Neuron (in vitro differentiated cells): ENCODE measurements around the gene BTBD16.
A peak's percentile ranks its signal among the peaks of the same experiment; 100 is the strongest.

Experiments used
- H2AFZ ChIP-seq: one replicate; pipeline ENCODE4 v1.6.1; 2013; ENCODE audit warnings: low read depth, mild to moderate bottlenecking, inconsistent platforms, low read length, moderate library complexity
- H3K27me3 ChIP-seq: one replicate; pipeline ENCODE4 v1.6.1; 2013; ENCODE audit warnings: low read length; ENCODE audit not compliant: insufficient read depth
- H3K36me3 ChIP-seq: one replicate; pipeline ENCODE4 v1.6.1; 2013; ENCODE audit warnings: low read length; ENCODE audit not compliant: insufficient read depth
- H3K4me1 ChIP-seq: one replicate; pipeline ENCODE4 v1.6.1; 2013; ENCODE audit warnings: low read length; ENCODE audit not compliant: insufficient read depth
- H3K4me3 ChIP-seq: 2 replicates; pipeline ENCODE4 v1.5.1; 2013; ENCODE audit warnings: mild to moderate bottlenecking, low read length, moderate library complexity
- H3K9me3 ChIP-seq: one replicate; pipeline ENCODE4 v1.6.1; 2013; ENCODE audit warnings: low read length

The BTBD16 gene

DNA sequence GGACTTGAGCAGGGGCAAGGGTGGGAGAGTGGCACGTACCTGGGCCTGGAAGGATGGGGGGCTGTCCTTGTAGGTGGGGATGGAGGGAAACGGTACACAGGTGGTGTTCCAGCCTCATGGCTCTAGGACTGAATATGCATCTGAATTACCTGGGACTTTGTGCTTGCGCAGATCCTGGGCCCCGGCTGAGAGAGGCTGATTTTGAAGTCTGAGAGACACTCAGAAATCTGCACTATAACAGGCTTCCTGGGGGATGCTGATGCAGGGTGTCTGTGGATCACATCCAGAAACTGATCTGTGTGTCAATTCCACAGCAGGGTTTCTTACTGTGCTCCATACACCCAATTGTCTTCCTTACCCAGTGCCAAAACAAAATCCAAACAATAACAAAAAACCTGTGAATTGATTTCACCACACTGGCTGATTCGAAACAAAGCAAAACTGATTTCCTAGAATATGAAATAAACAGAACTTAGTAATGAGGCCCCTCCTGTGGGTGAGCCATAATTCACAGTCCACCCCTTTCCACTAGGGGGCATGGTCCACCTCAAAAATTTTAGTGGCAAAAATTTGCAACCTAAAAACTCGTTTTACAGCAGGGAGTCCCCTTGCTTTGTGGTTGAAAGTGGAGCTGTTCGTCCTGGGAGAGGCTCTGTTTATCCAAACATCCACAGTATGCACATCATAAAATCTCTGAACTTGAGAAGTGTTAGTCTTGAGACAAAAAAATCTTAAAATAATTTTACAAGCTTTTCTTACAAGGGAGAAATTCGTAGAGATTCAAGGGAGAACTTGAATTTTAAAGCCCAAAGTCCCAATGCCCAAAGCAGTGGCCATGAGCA lies 71.4 kb downstream of the BTBD16 start:
- Histone ChIP-seq H3K4me1 (peaks cover 14% of the 10 kb centered on the region), H2AFZ (no peak overlapping the region), H3K27me3 (no peaks in the 10 kb centered on the region), H3K4me3 (no peak overlapping the region), H3K9me3 (no peaks in the 10 kb centered on the region), H3K36me3 (no peaks in the 10 kb centered on the region)

DNA sequence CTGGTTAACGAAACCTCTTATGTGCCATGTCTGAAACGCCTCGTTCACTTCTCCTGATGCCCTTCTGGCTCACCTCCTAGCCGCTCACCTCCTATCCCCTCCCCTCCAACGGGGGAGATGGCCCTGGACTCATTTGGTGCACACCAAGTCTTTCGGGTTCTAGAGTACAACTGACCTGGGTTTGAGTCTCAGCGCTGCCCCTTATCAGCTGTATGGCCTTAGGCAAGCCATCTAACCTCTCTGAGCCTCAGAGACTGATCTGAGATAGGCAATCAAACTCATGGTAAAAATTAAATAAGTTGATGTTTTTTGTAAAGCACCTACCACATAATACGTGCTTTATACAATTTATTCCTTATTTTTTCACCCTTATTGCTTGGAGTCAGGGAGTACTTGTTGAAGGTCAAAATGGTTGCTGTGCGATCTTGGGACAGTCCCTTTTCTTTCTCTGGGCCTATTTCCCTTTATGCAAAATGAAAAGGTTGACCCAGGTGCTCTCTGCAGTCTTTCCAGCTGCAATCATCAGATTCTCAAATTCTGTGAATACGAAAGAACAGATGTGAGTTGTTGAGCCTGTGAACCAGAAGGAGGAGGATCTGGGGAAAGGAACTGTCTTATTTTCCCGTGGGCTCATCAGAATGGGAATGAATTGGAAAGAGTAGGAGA lies 72.2 kb downstream of the BTBD16 start:
- no peaks in the 10 kb centered on the region for H3K36me3 ChIP-seq
- no peak overlapping the region for H3K4me3 ChIP-seq
- H3K9me3 ChIP-seq, result no peaks in the 10 kb centered on the region
- H2AFZ ChIP-seq, result no peak overlapping the region
- no peaks in the 10 kb centered on the region for H3K27me3 ChIP-seq
- H3K4me1 ChIP-seq, result peaks cover 12% of the 10 kb centered on the region

DNA sequence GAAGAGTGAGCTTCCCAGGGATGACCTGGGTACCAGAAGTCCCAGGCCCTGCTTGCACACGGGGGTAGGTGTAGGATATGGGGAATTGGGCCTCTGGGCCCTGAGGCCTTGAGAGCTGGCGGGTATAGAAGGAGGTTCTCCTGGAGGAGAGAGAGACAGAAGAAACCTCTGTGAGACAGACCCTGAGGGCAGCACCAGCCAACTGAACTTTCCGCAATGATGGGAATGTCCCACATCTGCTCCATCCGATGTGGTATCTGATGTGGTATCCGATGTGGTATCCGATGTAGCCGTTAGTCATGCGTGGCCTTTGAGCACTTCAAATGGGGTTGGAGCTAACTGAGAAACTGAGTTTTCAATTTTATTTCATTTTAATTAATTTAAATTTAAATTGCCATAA lies 72.8 kb downstream of the BTBD16 start:
- Histone ChIP-seq H3K27me3 (no peaks in the 10 kb centered on the region), H3K4me3 (no peak overlapping the region), H2AFZ (no peak overlapping the region), H3K36me3 (no peaks in the 10 kb centered on the region), H3K4me1 (peaks cover 12% of the 10 kb centered on the region), H3K9me3 (no peaks in the 10 kb centered on the region)

DNA sequence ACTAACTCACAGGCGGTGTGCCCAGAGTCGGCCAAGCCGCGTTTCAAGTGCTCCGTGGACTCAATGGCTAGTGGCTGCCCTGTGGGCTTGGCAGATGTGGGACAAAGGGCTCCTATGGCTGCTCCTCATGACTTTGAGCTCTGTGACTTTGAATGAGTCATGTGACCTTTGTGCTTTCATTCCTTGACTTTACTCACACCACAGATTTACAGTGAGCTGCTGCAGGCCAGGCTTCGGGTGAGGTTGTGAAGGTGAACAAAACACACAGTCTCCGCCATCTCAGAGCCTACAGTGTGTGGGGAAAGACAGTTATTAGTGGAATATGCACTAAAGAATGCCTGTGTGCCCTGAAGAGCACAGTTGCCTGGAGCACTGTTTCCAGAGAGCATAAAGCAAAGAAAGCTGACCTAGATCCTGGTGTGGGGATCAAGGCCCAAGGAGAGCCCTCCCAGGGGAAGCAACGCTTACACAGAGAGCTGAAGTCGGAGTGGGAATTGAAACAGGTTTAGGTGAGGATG lies 73.7 kb downstream of the BTBD16 start:
- Histone ChIP-seq H3K4me3 (no peak overlapping the region), H3K4me1 (peaks cover 20% of the 10 kb centered on the region), H3K27me3 (no peaks in the 10 kb centered on the region), H3K36me3 (no peaks in the 10 kb centered on the region), H2AFZ (no peak overlapping the region), H3K9me3 (no peaks in the 10 kb centered on the region)

DNA sequence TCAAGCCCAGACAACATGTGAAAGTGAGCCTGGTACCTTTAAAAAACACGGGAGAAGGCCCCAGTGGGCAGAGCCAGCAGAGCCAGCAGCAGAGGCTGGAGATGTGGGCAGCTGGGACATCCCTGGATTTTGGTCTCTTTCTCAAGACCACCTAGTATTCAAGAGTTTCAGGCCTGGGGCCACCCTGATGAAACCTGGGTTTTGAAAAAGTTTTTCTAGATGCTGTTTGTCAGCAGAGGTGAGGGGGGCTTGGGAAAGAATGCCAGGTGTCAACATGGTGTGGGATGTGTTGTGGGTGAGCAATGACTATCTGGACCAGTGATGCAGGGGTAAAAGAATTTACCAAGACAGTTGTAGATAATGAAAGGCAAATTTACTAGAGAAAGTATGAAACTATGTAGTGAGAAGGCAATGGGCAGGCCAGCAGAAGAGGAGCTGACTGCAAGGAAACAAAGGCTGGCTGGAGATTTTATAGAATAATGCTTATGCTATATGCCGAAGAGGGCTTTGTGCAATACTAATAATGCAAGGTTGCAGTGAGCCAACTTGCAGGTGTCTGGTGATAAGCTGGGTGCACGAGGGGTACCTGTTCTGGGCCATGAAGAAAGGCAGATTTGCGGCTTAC lies 75.3 kb downstream of the BTBD16 start:
- Histone ChIP-seq H3K27me3 (no peaks in the 10 kb centered on the region), H3K9me3 (no peaks in the 10 kb centered on the region), H3K4me3 (no peak overlapping the region), H3K4me1 (peaks cover 20% of the 10 kb centered on the region), H2AFZ (no peak overlapping the region), H3K36me3 (no peaks in the 10 kb centered on the region)

DNA sequence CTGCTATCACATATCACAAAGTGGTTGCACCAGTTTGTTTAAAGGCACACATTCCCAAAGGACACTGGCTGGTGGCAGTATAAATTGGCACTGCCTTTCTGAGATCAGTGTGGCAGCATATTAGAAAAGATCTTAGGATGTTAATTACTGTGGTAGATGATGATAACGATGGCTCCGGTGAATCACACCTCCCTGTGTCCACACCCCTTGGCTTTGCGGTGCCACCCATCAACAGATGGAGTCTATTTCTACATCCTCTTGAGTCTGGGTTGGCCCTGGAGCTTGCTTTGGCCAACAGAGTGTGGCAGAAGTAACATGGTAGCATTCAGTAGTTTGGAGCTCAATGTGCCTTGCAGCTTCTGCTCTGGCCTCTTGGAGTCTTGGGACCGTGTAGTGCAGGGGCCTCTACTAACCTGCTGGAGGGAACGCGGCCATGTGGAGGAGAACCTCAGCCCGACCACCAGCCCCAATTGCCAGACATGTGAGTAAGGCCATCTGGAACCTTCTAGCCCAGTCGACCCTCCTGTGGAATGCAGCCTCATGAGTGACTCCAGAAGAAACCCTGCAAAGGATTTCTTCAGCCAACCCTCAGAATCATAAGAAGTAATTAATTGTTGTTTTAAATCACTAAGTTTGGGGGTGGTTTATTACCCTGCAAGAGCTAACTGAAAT lies 76.2 kb downstream of the BTBD16 start:
- H3K36me3 ChIP-seq, result no peaks in the 10 kb centered on the region
- no peak overlapping the region for H3K4me3 ChIP-seq
- no peak overlapping the region for H2AFZ ChIP-seq
- H3K9me3 ChIP-seq, result no peaks in the 10 kb centered on the region
- H3K27me3 ChIP-seq, result no peaks in the 10 kb centered on the region
- H3K4me1 ChIP-seq, result peaks cover 20% of the 10 kb centered on the region

DNA sequence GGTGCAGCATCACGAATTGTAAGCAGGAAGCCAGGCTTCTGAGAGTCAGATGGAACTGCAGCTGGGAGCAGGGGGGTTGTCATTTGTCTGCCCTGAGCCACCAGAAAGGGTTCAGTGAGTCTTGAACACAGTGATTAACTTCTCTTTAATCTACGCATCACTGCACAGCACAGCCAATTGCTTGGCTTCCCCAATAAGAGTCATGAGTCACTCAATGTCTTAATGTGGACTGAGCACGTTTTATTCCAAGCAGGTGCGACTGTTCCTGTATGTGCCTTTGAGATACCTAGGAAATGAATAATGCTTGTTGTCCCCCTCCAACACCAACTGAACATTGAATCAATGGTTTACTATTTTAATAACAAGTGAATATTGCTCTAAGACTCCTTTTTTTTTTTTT lies 77.4 kb downstream of the BTBD16 start:
- no peak overlapping the region for H2AFZ ChIP-seq
- H3K9me3 ChIP-seq, result no peaks in the 10 kb centered on the region
- no peaks in the 10 kb centered on the region for H3K27me3 ChIP-seq
- H3K4me1 ChIP-seq, result peaks cover 24% of the 10 kb centered on the region
- no peaks in the 10 kb centered on the region for H3K36me3 ChIP-seq
- H3K4me3 ChIP-seq, result no peak overlapping the region

DNA sequence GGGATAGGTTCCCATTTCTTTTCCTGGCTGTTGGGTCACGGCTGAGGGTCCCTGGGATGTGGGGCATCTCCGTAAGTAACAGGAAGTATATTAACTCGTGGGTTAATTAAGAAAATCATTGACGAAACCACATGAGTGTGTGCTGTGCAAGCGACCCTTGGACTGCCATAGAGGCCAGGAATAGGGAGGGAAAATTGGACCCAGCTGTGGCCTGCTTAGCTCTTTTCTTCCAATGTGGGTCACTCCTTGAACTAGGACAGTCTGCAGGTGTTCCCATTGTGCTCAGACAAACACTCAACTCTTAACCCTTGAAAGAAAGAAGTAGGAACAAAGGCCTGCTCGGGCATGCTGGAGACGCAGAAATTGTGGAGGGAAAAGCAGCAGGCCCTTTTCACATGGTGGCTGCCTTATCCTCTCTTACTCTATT lies 77.9 kb downstream of the BTBD16 start:
- no peaks in the 10 kb centered on the region for H3K36me3 ChIP-seq
- no peak overlapping the region for H3K4me3 ChIP-seq
- peak overlapping the region; percentile 11 for H2AFZ ChIP-seq
- H3K4me1 ChIP-seq, result peaks cover 26% of the 10 kb centered on the region
- no peaks in the 10 kb centered on the region for H3K27me3 ChIP-seq
- H3K9me3 ChIP-seq, result no peaks in the 10 kb centered on the region

DNA sequence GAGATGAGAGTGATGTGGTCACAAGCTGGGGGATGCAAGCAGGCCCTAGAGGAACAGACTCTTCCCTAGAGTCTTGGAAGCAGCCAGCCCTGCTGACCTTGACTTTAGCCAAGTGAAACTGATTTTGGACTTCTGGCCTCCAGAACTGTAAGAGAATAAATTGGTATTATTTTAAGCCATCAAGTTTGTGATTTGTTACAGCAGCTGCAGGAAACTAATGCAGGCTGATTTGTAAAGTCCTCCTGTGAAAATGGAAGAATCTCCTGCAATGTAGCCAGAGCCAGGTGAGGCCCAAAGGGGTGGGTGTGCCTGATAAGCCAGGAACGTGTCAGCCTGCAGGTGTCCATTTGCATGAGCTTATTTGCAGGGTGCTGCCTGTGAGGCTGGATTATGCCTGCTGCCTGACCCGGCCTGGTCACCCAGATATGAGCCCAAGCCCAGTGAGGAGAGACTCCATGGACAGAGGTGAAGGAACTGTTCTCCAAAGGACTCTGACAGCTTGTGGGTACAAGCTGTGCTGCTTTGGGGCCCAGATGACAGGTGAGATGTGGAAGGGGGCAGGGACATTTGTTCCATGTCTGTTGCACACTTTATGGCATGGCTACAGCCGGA lies 78.8 kb downstream of the BTBD16 start:
- no peak overlapping the region for H2AFZ ChIP-seq
- no peaks in the 10 kb centered on the region for H3K27me3 ChIP-seq
- H3K4me3 ChIP-seq, result no peak overlapping the region
- peaks cover 26% of the 10 kb centered on the region for H3K4me1 ChIP-seq
- H3K9me3 ChIP-seq, result no peaks in the 10 kb centered on the region
- no peaks in the 10 kb centered on the region for H3K36me3 ChIP-seq

DNA sequence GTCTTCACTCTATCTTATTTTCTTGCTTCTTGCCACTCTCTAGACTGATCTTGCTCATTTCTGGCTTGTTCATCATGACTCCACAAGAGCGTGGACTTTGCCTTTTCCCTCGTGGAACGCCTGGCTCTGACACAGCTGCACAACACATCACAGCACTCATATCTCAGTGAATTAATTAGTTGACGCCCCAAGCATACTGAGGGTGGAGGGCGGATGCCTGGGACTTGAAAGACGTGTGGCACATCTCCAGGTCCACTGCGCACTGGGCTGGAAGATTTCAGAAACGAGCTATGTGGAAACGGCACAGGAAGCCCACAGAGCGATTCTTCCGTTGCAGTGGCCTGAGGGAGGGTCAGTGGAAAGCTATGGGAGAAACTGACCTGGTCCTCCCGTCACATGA lies 79.8 kb downstream of the BTBD16 start:
- Histone ChIP-seq H3K9me3 (no peaks in the 10 kb centered on the region), H3K27me3 (no peaks in the 10 kb centered on the region), H3K36me3 (no peaks in the 10 kb centered on the region), H2AFZ (no peak overlapping the region), H3K4me1 (peaks cover 24% of the 10 kb centered on the region), H3K4me3 (no peak overlapping the region)

DNA sequence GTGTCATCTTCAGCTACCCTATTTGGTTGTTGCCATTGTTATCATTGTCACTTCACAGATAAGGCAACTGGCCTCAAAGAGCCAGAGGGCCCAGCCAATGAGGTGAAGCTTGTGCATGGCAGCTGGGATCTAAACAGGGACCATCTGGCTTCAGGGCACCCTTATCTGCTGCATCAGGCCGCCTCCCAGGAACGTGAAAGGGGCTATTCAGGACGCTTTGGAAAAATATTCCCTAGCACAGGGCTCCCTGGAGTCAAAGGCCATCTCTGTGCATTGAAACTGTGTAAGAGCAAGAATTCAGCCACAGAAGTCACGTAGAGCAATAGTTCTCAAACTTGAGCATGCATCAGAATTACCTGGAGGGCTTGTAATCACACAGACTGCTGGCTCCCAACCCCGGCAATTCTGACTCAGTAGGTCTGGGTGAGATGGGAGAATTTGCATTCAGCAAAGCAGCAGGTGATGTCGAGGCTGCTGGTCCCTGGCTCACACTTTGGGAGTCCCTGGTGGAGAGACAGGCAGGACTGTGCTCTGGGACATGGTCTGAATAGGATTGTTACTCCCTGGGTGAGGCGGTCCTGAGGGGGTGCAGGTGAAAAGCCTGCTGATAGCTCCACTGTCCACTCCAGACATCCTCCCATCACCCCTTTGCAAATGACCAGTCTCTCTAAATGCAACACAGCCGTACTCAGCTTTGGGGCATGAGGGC lies 81.9 kb downstream of the BTBD16 start:
- Histone ChIP-seq H3K36me3 (no peaks in the 10 kb centered on the region), H3K9me3 (peaks cover 4% of the 10 kb centered on the region), H3K4me3 (no peak overlapping the region), H2AFZ (no peak overlapping the region), H3K27me3 (no peaks in the 10 kb centered on the region), H3K4me1 (peaks cover 24% of the 10 kb centered on the region)

DNA sequence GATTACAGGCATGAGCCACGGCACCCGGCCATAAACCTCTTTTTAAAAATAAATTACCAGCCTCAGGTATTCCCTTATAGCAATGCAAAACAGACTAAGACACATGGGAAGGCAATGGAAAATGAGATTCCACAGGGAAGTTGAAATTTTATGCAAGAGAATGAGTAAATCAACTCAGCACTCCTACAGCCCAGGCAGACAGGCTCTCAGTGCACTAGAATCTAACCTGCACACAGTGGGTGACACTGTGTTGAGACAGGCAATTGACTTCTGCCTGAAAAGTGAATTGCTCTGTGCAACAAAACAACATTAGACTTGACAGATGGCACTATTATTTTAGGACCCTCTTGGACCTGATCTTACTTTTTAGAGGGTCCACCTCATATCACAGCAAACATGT lies 83.3 kb downstream of the BTBD16 start:
- H3K27me3 ChIP-seq, result no peaks in the 10 kb centered on the region
- peaks cover 9% of the 10 kb centered on the region for H3K4me1 ChIP-seq
- H3K4me3 ChIP-seq, result no peak overlapping the region
- H3K36me3 ChIP-seq, result no peaks in the 10 kb centered on the region
- H2AFZ ChIP-seq, result no peak overlapping the region
- peaks cover 4% of the 10 kb centered on the region for H3K9me3 ChIP-seq
